GM10248 (cell line): ENCODE data around the gene RARRES1.

ENCODE experiments used
- CTCF ChIA-PET: fragments of 300-600 bp; sonication (Branson Sonifier 250); formaldehyde crosslinking; extraction: SDS; loops from one replicate; lab custom pipeline; 2021; ENCODE audit warnings: antibody characterized with exemption; lab: Yijun Ruan, JAX
- POLR2A ChIA-PET: fragments of 350-650 bp; sonication (Branson Sonifier 250); formaldehyde crosslinking; extraction: SDS; loops from one replicate; lab custom pipeline; 2020; ENCODE audit warnings: antibody characterized with exemption; lab: Yijun Ruan, JAX
- DNase-seq: peaks from one replicate; pipeline ENCODE4 v3.0.0; 2012; ENCODE audit errors: extremely low spot score
- TF ChIP-seq, protein P1 (sequence below): IDR thresholded peaks from 2 replicates; pipeline ENCODE4 v1.5.1; 2012; ENCODE audit warnings: mild to moderate bottlenecking, low read depth; ENCODE audit errors: extremely low read depth, missing control alignments, control extremely low read depth

The RARRES1 gene, protein sequence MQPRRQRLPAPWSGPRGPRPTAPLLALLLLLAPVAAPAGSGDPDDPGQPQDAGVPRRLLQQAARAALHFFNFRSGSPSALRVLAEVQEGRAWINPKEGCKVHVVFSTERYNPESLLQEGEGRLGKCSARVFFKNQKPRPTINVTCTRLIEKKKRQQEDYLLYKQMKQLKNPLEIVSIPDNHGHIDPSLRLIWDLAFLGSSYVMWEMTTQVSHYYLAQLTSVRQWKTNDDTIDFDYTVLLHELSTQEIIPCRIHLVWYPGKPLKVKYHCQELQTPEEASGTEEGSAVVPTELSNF

DNA sequence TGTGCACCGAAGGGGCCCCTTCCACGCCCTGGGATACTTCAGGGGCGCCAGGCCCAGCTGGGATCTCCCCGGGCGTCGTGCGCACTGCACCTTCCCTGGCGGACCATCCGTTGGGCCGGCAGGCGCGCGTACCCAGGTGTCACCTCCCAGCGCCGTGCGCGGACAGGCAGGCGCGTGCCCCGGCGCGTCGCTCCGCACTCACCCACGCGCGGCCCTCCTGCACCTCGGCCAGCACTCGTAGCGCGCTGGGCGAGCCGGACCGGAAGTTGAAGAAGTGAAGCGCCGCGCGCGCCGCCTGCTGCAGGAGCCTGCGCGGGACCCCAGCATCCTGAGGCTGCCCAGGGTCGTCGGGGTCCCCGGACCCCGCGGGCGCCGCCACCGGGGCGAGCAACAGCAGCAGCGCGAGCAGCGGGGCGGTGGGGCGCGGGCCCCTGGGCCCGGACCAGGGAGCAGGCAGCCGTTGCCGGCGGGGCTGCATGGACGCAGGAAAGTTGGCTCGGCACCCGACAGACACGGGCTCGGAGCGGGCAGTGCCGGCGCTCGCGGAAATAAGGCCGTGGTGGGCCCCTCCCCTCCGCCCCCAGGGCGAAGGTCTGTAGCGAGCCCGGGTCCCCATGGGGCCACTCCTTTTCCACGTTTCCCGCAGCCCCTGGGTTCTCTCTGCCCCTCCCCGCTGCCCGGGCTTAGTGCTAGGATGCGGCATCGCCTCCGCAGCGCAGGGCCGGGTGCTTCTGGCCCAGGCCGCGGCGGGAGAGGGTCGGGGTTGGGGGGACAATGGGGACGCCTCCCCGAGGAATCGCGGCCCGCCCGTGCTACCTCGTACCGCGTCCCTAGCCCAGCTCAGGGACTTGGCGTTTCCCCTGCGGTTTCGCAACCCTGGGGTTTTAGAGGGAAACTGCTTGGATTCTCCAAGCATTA is at the start of gene RARRES1:
Gene RARRES1, minus strand, starts transcription at position 520 of the 918 bp plus-strand sequence. Its CDS starts 42 bp downstream, at position 478.
- DNase-seq: peak; percentile 82
- ChIA-PET CTCF (no interaction called here), POLR2A (no interaction called here)
- TF ChIP-seq, protein P1, sequence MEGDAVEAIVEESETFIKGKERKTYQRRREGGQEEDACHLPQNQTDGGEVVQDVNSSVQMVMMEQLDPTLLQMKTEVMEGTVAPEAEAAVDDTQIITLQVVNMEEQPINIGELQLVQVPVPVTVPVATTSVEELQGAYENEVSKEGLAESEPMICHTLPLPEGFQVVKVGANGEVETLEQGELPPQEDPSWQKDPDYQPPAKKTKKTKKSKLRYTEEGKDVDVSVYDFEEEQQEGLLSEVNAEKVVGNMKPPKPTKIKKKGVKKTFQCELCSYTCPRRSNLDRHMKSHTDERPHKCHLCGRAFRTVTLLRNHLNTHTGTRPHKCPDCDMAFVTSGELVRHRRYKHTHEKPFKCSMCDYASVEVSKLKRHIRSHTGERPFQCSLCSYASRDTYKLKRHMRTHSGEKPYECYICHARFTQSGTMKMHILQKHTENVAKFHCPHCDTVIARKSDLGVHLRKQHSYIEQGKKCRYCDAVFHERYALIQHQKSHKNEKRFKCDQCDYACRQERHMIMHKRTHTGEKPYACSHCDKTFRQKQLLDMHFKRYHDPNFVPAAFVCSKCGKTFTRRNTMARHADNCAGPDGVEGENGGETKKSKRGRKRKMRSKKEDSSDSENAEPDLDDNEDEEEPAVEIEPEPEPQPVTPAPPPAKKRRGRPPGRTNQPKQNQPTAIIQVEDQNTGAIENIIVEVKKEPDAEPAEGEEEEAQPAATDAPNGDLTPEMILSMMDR: peak; percentile 1

DNA sequence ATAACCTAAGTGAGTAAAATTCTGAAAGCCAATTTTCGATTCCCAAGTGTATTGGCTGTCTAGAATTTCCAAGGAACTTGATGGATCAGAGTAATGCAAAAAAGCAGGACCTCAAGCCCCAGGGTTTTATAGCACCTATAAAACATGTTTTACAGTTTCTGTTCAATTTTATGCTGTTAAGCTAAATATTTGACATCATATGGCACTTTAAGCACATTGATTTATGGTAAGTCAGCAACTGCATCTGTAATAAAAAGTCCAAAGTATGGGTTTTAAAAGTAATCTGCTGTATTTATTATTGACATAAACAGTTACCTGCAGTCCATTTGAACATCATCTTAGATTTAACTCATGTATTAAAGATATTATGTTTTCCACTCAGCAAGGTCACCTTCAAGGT is 49.6 kb upstream of the RARRES1 start:
- POLR2A ChIA-PET: no interaction called here
- TF ChIP-seq, protein P1: no peak
- CTCF ChIA-PET: no interaction called here
- DNase-seq: no peak

DNA sequence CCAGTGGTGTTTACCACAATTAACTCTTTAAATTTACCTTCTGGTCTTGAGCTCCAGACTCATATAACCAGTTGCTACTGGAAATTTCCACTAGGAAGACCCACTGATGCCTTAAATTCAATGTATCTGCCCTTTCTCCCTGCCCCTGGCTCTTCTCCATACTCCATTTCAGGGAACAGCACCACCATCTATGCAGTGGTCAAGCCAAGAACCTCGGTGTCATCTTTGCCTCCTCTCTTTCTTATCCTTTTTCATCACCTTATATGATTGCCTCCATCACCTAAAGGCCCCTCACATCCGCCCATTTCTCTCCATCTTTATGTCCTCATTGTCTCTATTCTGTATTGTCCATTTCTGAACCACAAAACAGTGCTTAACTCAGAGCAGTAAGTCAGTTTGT is 48.9 kb upstream of the RARRES1 start:
- CTCF ChIA-PET: interaction anchor here (1.1 to 1.4 kb wide), 2 partner anchors 8 to 56 kb away, joined by 3 to 6 read pairs; no protein-coding TSS in a partner anchor
- POLR2A ChIA-PET: no interaction called here
- TF ChIP-seq, protein P1: no peak
- DNase-seq: no peak

DNA sequence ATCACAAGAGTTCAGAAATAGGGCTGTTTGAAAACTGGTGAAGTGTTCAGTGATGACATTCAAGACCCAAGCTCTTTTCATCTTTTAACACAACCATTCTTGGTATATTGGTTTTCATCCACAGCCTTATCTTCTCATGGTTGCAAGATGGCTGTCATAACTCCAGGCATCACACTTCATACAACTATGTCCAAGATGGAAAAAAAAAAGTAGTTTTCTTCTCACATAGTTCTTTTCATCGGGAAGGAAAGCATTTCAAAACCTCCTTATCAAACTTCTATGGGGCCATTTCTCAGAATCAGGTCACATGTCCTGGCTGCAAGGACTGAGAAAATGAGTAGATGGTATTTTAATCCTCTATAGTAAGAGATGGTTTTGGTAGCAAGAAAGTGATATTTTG is 48.5 kb upstream of the RARRES1 start:
- ChIA-PET POLR2A (no interaction called here), CTCF (interaction anchor here (0.8 to 1.4 kb wide), 5 partner anchors 8 to 55 kb away, joined by 3 to 6 read pairs (median 5); no protein-coding TSS in a partner anchor)
- no peak for DNase-seq
- TF ChIP-seq, protein P1: no peak

DNA sequence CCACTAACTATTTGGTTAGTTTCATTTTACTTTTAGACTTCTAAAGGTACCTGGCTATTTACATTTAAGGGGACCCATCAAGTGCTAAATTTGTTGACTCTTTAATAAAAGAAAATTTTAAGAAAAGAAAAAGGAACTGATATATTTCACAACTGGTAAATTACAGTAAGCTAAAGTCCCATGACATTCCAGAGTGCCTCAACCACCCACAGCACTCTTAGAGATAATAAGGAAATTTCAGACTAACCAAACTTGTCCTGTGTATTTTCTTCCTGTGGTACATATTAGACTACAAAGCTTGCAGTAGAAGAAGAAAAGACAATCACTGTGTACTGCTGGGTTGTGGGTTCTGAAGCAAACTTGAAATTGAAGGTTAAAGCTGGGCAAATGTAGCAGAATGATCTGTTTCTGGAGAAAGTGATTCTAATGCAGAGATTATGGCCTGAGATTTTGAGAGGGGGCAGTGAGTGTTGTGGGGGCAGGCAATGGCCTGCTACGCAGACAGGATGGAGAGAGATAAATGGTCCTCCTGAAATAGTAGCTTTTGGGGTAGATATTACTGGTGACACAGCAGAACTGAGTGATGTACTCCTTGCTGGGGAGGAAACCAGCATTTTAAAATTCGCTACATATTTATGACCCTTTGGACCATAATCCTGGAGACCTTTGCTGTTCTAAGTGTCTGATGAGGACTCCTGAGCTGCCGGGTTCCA is 45.1 kb upstream of the RARRES1 start:
- TF ChIP-seq, protein P1: no peak
- ChIA-PET CTCF (interaction anchor here (0.7 to 3.4 kb wide), 8 partner anchors 9 to 227 kb away, joined by 3 to 33 read pairs (median 8); no protein-coding TSS in a partner anchor), POLR2A (no interaction called here)
- no peak for DNase-seq

DNA sequence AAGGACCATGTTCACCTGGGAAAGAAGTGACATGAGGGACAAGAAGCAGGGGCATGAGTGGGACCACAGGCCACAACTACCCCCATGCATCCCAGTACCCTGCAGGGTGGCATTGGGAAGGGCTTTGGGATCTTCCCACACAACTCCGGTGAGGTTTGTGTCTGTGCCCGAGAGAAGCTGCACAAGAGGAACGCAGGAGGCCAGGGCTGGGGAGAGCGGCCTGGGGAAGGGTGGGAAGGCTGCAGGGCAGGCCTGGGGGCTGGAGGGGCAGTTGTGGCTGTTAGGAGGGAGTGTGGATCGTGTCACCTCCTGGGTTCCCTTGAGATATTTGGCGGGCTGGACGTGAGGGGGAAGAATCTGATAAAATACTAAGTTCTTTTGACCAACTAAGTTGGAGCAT is 44.3 kb upstream of the RARRES1 start:
- TF ChIP-seq, protein P1: no peak
- DNase-seq: no peak
- ChIA-PET CTCF (interaction anchor here (0.8 to 3.4 kb wide), 4 partner anchors 10 to 226 kb away, joined by 3 to 33 read pairs (median 8); no protein-coding TSS in a partner anchor), POLR2A (no interaction called here)
